SK-N-MC (cell line): ENCODE results near the gene SCO2.

Experiments
- DNase-seq: peaks from one replicate; pipeline ENCODE4 v3.0.0-alpha.2; 2011; ENCODE audit warnings: low read depth, low spot score
- H3K27ac ChIP-seq: fragments of 200-600 bp; sonication (generic); 2 replicates; pipeline ENCODE4 v1.5.1; 2016; ENCODE audit warnings: mixed run types
- H3K36me3 ChIP-seq: fragments of 200-600 bp; sonication (generic); 2 replicates; pipeline ENCODE4 v1.6.1; 2017; ENCODE audit warnings: antibody characterized with exemption, low read length, mixed read lengths; ENCODE audit not compliant: insufficient read depth
- H3K4me3 ChIP-seq: fragments of 200-600 bp; sonication (generic); 2 replicates; pipeline ENCODE4 v1.5.1; 2016
- H3K9ac ChIP-seq: fragments of 200-600 bp; sonication (generic); 2 replicates; pipeline ENCODE4 v1.8.0; 2017; ENCODE audit warnings: mixed run types, mixed read lengths; ENCODE audit not compliant: insufficient read length
- H3K9me3 ChIP-seq: fragments of 200-600 bp; sonication (generic); 2 replicates; pipeline ENCODE4 v1.6.1; 2017; ENCODE audit warnings: low read depth, mild to moderate bottlenecking, antibody characterized with exemption, low read length, moderate library complexity, mixed read lengths
- EZH2 ChIP-seq: fragments of 200-600 bp; sonication (generic); IDR thresholded peaks from one replicate; pipeline ENCODE4 v1.6.1; 2017; ENCODE audit warnings: antibody characterized with exemption
- FOXP2 ChIP-seq: optimal IDR thresholded peaks from 2 replicates; pipeline ENCODE3; 2011; ENCODE audit warnings: mild to moderate bottlenecking, moderate library complexity; ENCODE audit not compliant: insufficient read depth; ENCODE audit errors: extremely low read length, control extremely low read depth
- POLR2AphosphoS5 ChIP-seq: IDR thresholded peaks from 2 replicates; pipeline ENCODE4 v1.6.1; 2012; ENCODE audit warnings: mild to moderate bottlenecking, low read depth, low read length, borderline replicate concordance

SCO2 gene

DNA sequence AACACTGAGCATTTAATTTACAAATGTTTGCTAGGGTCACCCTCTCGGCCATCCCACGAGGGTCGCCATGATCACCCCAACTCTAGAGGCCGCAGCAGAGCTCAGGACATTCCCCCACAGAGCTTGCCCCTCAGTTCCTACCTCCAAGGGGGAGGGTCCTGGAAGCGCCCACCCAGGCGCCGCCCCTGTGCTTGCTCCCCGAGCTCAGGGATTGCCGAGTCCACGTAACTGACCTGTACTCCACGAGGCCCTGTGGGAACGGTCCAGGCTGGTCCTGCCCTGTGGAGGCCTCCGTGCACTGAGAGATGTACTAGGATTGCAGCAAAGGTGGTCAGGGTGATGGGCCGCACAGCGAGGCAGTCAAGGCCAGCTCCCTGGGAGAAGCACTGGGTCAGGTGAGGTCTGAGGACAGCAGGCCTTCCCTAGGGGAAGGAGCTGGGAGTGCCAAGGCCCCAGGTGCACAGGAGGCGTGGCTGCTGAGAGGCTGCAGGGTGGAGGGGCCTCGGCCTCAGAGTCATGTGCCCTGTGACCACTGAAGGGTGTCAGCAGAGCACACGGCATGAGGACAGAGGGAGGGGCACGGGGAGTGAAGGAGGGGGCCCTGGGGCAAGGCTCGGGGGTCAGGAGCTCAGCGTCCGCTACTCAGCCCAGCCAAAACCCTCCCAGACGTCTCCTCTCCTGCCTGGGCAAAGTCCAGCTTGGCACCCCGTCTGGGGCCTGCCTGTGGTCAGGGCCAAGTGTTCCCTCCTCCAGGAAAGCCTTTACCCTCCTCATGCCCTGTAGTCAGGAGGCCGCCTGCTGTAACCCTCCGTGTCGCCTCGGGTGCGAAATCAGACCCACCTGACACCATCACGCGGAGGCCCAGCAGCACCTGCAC lies 41.2 kb downstream of the SCO2 start:
- Histone ChIP-seq H3K9me3 (no peaks in the 10 kb centered on the region), H3K36me3 (no peaks in the 10 kb centered on the region; the same call in 1 of the 2 replicates), H3K4me3 (no peak overlapping the region), H3K27ac (no peak overlapping the region), H3K9ac (no peak overlapping the region)
- TF ChIP-seq FOXP2: no peak
- TF ChIP-seq EZH2: no peak
- no peak for TF ChIP-seq POLR2AphosphoS5
- DNase-seq: no peak

DNA sequence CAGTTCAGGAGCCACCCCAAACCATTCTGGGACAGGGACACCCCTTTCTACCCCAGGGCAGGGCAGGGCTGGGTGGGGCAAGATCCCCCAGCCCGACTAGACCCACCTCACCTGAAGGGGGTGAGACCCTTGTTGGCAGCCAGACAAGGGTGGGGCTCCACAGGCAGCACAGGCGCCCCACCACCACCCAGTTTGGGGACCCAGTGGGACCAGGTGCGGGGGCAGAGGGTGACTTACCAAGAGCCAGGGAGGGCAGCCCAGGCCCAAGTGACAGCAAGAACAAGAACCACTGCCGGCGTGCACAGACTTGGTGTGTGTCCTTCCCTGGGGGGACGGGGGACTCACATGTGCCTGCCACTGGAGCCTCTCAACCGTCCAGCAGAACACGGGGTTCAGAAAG lies 41.8 kb downstream of the SCO2 start:
- DNase-seq: no peak
- H3K9me3 ChIP-seq: no peaks in the 10 kb centered on the region
- H3K4me3 ChIP-seq: no peak overlapping the region
- no peak overlapping the region for H3K27ac ChIP-seq
- TF ChIP-seq EZH2 (no peak), POLR2AphosphoS5 (no peak), FOXP2 (no peak)
- H3K36me3 ChIP-seq: no peaks in the 10 kb centered on the region; the same call in 1 of the 2 replicates
- H3K9ac ChIP-seq: no peak overlapping the region

GRCh38 chr22:50483106-50483505 lies 42.3 kb downstream of the SCO2 start:
- peak overlapping the region; percentile 91; the same call in 1 of the 2 replicates for H3K4me3 ChIP-seq
- TF ChIP-seq FOXP2: no peak
- TF ChIP-seq EZH2: no peak
- TF ChIP-seq POLR2AphosphoS5: no peak
- no peaks in the 10 kb centered on the region for H3K9me3 ChIP-seq
- no peak overlapping the region for H3K27ac ChIP-seq
- H3K9ac ChIP-seq: no peak overlapping the region
- H3K36me3 ChIP-seq: no peaks in the 10 kb centered on the region; the same call in 1 of the 2 replicates
- no peak for DNase-seq

- DNase-seq: no peak
- H3K9ac ChIP-seq: peak overlapping the region; percentile 92
- no peaks in the 10 kb centered on the region for H3K9me3 ChIP-seq
- TF ChIP-seq FOXP2 (no peak), EZH2 (no peak), POLR2AphosphoS5 (no peak)
- H3K4me3 ChIP-seq: peak overlapping the region; percentile 91
- H3K27ac ChIP-seq: peak overlapping the region; percentile 13; the same call in 1 of the 2 replicates
- H3K36me3 ChIP-seq: no peaks in the 10 kb centered on the region; the same call in 1 of the 2 replicates
Measured at GRCh38 chr22:50482107-50483074, 43.0 kb downstream of the SCO2 start.

DNA sequence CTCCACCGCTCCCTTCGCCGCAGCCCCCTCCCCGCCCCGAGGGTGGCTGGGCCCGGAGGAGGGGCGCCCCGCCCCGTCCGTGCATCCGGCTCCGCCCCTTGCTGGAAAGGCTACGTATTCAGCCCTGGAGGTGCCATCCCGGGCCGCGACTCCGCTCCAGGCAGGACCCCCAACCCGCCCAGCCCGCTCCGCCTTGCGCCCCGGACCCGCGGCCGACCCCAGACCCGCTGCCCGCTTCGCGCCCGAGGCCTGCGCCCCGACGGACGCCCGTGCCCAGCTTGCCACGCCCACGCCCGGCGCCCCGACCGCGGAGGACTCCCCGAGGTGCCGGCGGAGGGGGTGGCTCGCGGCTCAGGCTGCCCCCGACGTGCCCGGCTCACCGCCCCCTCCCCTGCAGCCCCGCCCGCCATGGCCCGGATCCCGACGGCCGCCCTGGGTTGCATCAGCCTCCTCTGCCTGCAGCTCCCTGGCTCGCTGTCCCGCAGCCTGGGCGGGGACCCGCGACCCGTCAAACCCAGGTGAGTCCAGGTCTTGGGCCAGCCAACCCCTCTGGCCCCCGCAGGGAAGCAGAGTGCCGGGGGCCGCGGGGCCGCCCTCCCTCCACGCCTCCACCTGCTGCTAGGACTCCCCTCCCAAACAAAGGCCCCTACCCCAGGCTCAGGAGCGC lies 43.8 kb downstream of the SCO2 start, which contains the start of gene ADM2:
Gene ADM2, plus strand, starts transcription at position 104 of the 667 bp plus-strand sequence. Its CDS starts 305 bp downstream, at position 409.
- Histone ChIP-seq H3K9ac (peak within 1 kb of the TSS; percentile 92), H3K36me3 (no peaks in the 10 kb centered on the region; the same call in 1 of the 2 replicates), H3K9me3 (no peaks in the 10 kb centered on the region), H3K27ac (peak within 1 kb of the TSS; percentile 13; the same call in 1 of the 2 replicates), H3K4me3 (peak within 1 kb of the TSS; percentile 91)
- DNase-seq: no peak
- TF ChIP-seq EZH2 (no peak), POLR2AphosphoS5 (no peak), FOXP2 (no peak)

DNA sequence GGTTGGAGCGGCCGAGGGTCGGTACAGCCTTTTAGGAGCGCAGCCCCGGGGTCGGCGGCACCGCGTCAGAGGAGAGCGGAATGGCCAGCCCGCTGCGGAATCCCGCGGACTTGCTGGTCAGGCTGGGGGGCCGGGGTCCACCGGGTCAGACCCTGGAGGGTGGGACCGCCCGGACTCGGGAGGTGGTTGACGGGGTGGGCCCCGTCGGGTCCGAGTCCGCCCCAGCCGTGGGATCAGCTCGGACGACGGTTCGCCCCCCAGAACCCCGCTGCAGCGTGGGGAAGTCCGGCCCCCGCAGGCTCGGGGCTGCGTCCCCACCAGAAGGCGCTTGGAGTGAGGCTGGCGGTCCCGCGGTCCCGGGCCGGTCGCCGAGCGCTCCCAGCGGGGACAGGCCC lies 44.4 kb downstream of the SCO2 start:
- H3K36me3 ChIP-seq: no peaks in the 10 kb centered on the region; the same call in 1 of the 2 replicates
- no peak for DNase-seq
- H3K27ac ChIP-seq: no peak overlapping the region
- peak overlapping the region; percentile 91 for H3K4me3 ChIP-seq
- H3K9me3 ChIP-seq: no peaks in the 10 kb centered on the region
- TF ChIP-seq EZH2: no peak
- TF ChIP-seq POLR2AphosphoS5: no peak
- TF ChIP-seq FOXP2: no peak
- no peak overlapping the region for H3K9ac ChIP-seq

DNA sequence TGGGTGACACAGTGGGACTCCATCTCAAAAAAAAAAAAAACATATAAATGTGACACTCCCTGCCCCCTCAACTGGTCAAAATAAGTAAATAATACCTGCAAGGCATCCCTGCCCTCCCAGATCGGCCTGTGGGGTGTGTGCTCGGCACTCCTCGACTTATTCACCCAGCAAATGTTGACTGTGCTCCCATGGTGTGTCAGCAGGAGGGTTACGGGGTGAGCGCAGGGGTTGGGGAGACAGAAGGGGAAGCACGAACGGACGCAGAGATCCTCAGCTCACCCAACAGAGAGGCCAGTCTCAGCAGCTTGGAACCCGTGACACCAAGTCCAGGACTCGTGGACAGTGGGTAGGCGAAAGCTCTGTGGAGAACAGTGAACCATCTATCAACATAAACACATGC lies 45.7 kb downstream of the SCO2 start:
- Histone ChIP-seq H3K9ac (no peak overlapping the region), H3K36me3 (no peaks in the 10 kb centered on the region; the same call in 1 of the 2 replicates), H3K9me3 (no peaks in the 10 kb centered on the region), H3K4me3 (no peak overlapping the region), H3K27ac (no peak overlapping the region)
- TF ChIP-seq FOXP2: no peak
- TF ChIP-seq POLR2AphosphoS5: no peak
- TF ChIP-seq EZH2: no peak
- DNase-seq: no peak

GRCh38 chr22:50477923-50478322 lies 47.5 kb downstream of the SCO2 start:
- no peak overlapping the region for H3K9ac ChIP-seq
- H3K36me3 ChIP-seq: no peaks in the 10 kb centered on the region; the same call in 1 of the 2 replicates
- H3K9me3 ChIP-seq: no peaks in the 10 kb centered on the region
- TF ChIP-seq POLR2AphosphoS5 (no peak), EZH2 (no peak), FOXP2 (no peak)
- DNase-seq: no peak
- H3K4me3 ChIP-seq: no peak overlapping the region
- no peak overlapping the region for H3K27ac ChIP-seq
